Ovary (tissue), 3 donors: ENCODE data around the gene NSD1.

Source experiments
- POLR2A ChIP-seq: fragments of 450-650 bp; IDR thresholded peaks from one replicate; pipeline ENCODE4 v1.6.1; 2017; ENCODE audit warnings: antibody characterized with exemption, mild to moderate bottlenecking, moderate library complexity
- TF ChIP-seq, protein P1 (sequence below), 3 donors: fragments of 450-650 bp in 2 of 3; fragments of 200-600 bp in 1 of 3; IDR thresholded peaks; one replicate each; pipeline versions ENCODE4 v1.5.1 to v1.8.0; 2016 to 2022; ENCODE audit warnings: antibody characterized with exemption in 3 of 3, mild to moderate bottlenecking in 1 of 3
- donor health status: DM: no; HTN: no; CAD: no.

DNA sequence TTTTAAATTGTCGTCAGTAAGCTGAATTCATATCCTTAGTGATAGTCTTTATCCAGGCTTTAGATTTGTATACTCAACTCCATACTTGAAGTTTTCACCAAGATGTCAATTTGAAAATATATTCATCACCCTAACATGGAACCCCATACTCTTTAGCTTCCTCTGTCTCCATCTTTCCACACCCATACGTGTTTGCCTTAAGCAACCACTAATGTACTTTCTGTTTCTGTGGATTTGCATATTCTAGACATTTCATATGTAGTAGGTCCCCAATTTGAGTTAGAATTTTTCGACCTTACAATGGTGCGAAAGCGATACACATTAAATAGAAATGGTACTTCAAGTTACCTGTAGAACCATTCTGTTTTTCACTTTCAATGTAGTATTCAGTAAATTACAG, 65.2 kb downstream of the NSD1 start:
- TF ChIP-seq, protein P1, sequence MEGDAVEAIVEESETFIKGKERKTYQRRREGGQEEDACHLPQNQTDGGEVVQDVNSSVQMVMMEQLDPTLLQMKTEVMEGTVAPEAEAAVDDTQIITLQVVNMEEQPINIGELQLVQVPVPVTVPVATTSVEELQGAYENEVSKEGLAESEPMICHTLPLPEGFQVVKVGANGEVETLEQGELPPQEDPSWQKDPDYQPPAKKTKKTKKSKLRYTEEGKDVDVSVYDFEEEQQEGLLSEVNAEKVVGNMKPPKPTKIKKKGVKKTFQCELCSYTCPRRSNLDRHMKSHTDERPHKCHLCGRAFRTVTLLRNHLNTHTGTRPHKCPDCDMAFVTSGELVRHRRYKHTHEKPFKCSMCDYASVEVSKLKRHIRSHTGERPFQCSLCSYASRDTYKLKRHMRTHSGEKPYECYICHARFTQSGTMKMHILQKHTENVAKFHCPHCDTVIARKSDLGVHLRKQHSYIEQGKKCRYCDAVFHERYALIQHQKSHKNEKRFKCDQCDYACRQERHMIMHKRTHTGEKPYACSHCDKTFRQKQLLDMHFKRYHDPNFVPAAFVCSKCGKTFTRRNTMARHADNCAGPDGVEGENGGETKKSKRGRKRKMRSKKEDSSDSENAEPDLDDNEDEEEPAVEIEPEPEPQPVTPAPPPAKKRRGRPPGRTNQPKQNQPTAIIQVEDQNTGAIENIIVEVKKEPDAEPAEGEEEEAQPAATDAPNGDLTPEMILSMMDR (IDR thresholded peaks at IDR 0.05), result no peak
- no peak for TF ChIP-seq POLR2A
